Hematopoietic multipotent progenitor cell treated with erythropoietin and hydrocortisone succinate and interleukin-3 and kit ligand, for 15 days (in vitro differentiated cells): ENCODE results near the gene STARD9.

ENCODE experiments used
- DNase-seq: peaks from one replicate; pipeline ENCODE4 v3.0.0-alpha.2; 2015; ENCODE audit warnings: low spot score

STARD9 gene

GRCh38 chr15:42694398-42694797, 119.0 kb downstream of the STARD9 start:
- DNase-seq = no peak

GRCh38 chr15:42695527-42696071, 120.2 kb downstream of the STARD9 start:
- DNase-seq = no peak

GRCh38 chr15:42696626-42697025, 121.2 kb downstream of the STARD9 start:
- DNase-seq = no peak

- peak; percentile 72 for DNase-seq
Observed at GRCh38 chr15:42704492-42704926, 129.1 kb downstream of the STARD9 start.

- DNase-seq = no peak
Observed at GRCh38 chr15:42705336-42705735, 129.9 kb downstream of the STARD9 start.

- DNase-seq = no peak
Observed at GRCh38 chr15:42707068-42707467, 131.7 kb downstream of the STARD9 start.

GRCh38 chr15:42707873-42708544, 132.6 kb downstream of the STARD9 start:
- no peak for DNase-seq

- DNase-seq = no peak
Observed at GRCh38 chr15:42710662-42711061, 135.3 kb downstream of the STARD9 start.

- no peak for DNase-seq
Observed at GRCh38 chr15:42711746-42712145, 136.3 kb downstream of the STARD9 start.

GRCh38 chr15:42712584-42712983, 137.2 kb downstream of the STARD9 start:
- DNase-seq = no peak

- DNase-seq = no peak
Observed at GRCh38 chr15:42716125-42716524, 140.7 kb downstream of the STARD9 start.

- no peak for DNase-seq
Observed at GRCh38 chr15:42716626-42717025, 141.2 kb downstream of the STARD9 start.

GRCh38 chr15:42719043-42719442, 143.6 kb downstream of the STARD9 start:
- no peak for DNase-seq

- DNase-seq = no peak
Observed at GRCh38 chr15:42720071-42720470, 144.7 kb downstream of the STARD9 start.

- DNase-seq = no peak
Observed at GRCh38 chr15:42721016-42721415, 145.6 kb downstream of the STARD9 start.

- DNase-seq = no peak
Observed at GRCh38 chr15:42721916-42722315, 146.5 kb downstream of the STARD9 start.

- no peak for DNase-seq
Observed at GRCh38 chr15:42723068-42723467, 147.7 kb downstream of the STARD9 start.

- DNase-seq = no peak
Observed at GRCh38 chr15:42724276-42724675, 148.9 kb downstream of the STARD9 start.

- no peak for DNase-seq
Observed at GRCh38 chr15:42725331-42725903, 150.0 kb downstream of the STARD9 start.

GRCh38 chr15:42726114-42726513, 150.7 kb downstream of the STARD9 start:
- DNase-seq = no peak

- no peak for DNase-seq
Observed at GRCh38 chr15:42727750-42728381, 152.5 kb downstream of the STARD9 start.

- DNase-seq = no peak
Observed at GRCh38 chr15:42728560-42728959, 153.2 kb downstream of the STARD9 start.

- DNase-seq = no peak
Observed at GRCh38 chr15:42728972-42729371, 153.6 kb downstream of the STARD9 start.
